Caki2 (cell line): ENCODE measurements around the gene ZNF414. TPM values are rescaled to one million over a fixed set of nuclear protein-coding genes. Genes with fewer than 3 reads are reported as not detected.

Experiments used
- DNase-seq: peaks from one replicate; pipeline ENCODE4 v3.0.0-alpha.2; 2015; ENCODE audit warnings: low read depth
- in situ Hi-C: cut with HindIII; loops from 2 replicates; pipeline ENCODE4 v1.10.0; 2016; ENCODE audit warnings: low sequenced_read_pairs, low pct_unique_long_range_greater_than_20kb, mixed read lengths
- total RNA-seq: library from RNA; depleted of rRNA; stranded (reverse); fragments of >200 nt; shearing (Covaris generic); gene quantifications from 2 replicates; pipeline ENCODE4 v1.2.3, GENCODE V29; 2014; ENCODE audit warnings: low replicate concordance

Gene ZNF414
- total RNA-seq, 1 experiment from 2014 or later = 0.81 TPM

- no peak for DNase-seq
- in situ Hi-C loops = no loop called here
Measured at GRCh38 chr19:8501516-8501915, 12.5 kb downstream of the ZNF414 start.

DNA sequence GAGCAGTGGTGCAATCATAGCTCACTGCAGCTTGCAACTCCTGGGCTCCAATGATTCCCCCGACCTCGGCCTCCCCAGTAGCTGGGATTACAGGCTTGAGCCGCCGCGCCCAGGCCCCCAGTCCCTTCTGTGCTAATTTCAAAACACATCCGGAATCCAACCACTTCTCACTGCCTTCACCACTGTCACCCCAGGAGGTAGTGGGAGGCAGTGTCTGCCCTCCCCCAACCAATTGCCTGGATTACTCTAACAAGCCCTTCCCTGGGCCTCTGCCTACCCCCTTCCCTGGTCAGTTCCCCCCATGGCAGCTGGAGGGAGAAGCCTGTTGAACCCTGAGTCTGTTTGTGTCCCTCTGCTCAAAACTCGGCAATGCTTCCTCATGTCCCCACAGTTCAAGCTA, 13.8 kb downstream of the ZNF414 start:
- in situ Hi-C loops = no loop called here

GRCh38 chr19:8499048-8499833, 14.7 kb downstream of the ZNF414 start:
- in situ Hi-C loops = no loop called here
- no peak for DNase-seq

More for the DNA sequence above, 13.8 kb downstream of the ZNF414 start:
- no peak for DNase-seq

DNA sequence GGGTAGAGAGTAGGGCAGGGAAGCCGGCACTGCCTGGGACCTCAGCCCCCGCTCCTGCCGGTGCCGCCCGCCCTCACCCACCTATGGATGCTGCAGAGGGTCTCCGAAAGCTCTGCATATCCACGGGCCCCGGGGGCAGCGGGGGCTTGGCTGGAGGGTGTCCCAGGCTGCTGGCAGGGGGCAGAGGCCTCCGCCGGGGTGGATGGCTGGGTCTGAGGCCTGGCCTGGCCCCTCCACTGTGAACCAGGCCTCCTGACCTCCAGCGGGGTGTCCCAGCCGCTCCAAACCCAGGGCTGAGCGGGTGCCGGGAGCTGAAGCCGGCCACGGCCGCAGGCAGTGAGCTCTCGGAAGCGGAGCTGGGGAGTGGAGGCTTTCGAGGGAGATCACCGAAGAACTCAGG, 15.7 kb downstream of the ZNF414 start:
- in situ Hi-C loops = no loop called here
- DNase-seq = no peak

DNA sequence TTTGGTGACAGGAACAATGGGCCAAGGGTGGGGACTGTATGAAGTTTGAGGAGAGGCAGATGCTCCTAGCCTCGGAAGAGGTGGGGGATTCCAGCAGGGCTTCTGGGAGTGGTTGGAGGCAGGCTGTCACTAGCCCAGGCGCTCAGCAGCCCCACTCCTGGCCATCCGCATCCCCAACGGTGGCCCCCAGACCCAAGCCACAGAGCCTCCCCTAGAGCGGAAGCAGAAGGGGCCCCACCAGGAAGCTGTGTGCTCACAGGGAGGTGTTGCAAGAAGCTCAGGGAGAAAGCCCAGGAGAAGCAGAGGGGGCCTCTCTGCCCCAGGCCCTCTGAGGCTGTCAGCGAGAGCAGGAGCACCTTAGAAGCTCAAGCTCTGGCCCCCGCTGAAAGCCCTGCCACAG, 19.8 kb downstream of the ZNF414 start:
- DNase-seq = no peak
- in situ Hi-C loops = no loop called here

DNA sequence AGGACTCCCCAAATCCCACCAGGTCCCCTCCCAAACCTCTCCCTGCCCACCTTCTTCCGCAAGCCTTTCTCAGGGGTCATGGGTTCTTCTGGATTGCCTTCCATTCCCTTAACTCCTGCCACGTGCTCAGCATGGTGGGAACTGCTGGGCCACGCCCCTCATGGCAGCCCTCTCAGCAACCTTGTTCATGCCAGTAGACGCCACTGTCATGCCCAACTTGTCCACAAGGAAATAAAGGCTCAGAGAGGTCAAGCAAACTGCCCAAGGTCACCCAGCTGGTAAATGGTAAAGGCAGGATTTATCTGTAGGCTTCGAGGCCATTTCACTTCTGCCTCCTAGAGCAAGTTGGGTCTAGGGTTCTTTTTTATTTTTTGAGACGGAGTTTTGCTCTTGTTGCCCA, 22.4 kb downstream of the ZNF414 start:
- no peak for DNase-seq
- in situ Hi-C loops = no loop called here

DNA sequence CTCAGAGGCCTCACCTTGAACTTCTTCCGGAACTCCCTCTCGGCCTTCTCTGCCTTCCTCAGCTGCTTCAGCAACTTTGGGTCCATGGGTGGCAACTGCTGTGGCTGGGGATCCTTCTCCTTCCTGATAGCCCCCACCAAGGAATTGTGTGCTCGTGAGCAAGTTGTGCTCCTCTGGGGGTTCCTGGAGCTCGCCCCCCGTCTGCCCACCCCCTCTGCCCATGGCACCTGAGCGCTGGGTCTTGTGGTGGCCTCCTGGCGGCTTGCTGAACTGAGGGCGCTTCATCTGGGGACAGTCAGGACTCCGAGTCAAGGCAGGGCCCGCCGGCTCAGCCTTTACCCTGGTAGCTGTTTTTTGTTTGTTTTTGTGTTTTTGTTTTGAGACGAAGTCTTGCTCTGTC, 23.1 kb downstream of the ZNF414 start:
- DNase-seq = no peak
- in situ Hi-C loops = no loop called here

DNA sequence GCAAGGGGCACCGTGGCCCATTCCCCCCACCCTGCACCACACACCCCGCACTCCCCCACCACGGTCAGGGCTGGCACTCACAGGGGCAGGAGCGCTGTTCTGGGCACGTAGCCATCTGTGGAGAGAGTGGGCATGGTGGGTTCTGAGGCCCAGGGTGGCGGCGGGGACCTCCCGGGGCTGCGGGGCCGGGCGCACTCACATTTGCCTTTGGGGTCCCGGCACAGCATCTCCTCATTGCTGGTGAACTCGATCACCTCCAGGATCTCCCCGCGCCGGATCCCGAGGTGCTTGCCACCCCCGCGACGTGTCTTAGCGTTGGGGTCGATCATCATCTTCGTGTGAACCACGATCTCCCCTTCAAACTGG, 23.6 kb downstream of the ZNF414 start:
- in situ Hi-C loops = no loop called here
- no peak for DNase-seq

GRCh38 chr19:8489561-8490394, 24.2 kb downstream of the ZNF414 start:
- no peak for DNase-seq
- in situ Hi-C loops = no loop called here

GRCh38 chr19:8488365-8488764, 25.6 kb downstream of the ZNF414 start:
- in situ Hi-C loops = no loop called here
- DNase-seq = no peak

- in situ Hi-C loops = no loop called here
- DNase-seq = no peak
Measured at GRCh38 chr19:8487137-8487851, 26.7 kb downstream of the ZNF414 start.

GRCh38 chr19:8486661-8487136, 27.3 kb downstream of the ZNF414 start:
- in situ Hi-C loops = no loop called here

GRCh38 chr19:8485561-8486371, 28.2 kb downstream of the ZNF414 start:
- in situ Hi-C loops = no loop called here
- no peak for DNase-seq

More at GRCh38 chr19:8486661-8487136, 27.3 kb downstream of the ZNF414 start:
- DNase-seq = no peak

- no peak for DNase-seq
- in situ Hi-C loops = no loop called here
Measured at GRCh38 chr19:8484331-8484894, 29.6 kb downstream of the ZNF414 start.

GRCh38 chr19:8483165-8483564, 30.8 kb downstream of the ZNF414 start:
- in situ Hi-C loops = no loop called here
- no peak for DNase-seq

DNA sequence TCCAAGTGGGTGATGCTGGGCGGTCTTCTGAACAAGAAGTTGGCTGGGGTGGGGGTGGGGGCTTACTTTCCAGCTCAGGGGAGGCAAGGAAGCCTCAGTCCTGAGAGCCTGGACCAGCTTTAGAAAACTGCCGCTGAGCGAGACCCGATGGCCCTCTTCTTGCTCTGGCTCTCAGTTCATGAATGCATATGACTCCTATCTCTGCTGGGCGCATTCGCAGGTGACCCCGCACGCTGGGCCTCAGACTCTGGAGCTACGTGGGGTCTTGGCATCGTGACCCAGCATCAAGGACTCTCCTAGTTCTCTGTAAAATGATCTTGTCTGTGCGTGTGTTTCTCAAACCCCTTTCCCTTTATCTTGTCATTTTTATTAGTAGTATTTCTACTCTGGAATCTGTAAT, 31.3 kb downstream of the ZNF414 start:
- no peak for DNase-seq

GRCh38 chr19:8481616-8482015, 32.4 kb downstream of the ZNF414 start:
- in situ Hi-C loops = no loop called here
- DNase-seq = no peak

More for the DNA sequence above, 31.3 kb downstream of the ZNF414 start:
- in situ Hi-C loops = no loop called here

GRCh38 chr19:8481201-8481600, 32.8 kb downstream of the ZNF414 start:
- in situ Hi-C loops = no loop called here
- DNase-seq = no peak
